Measurements from ENCODE around the gene STAG1.
"Not testable (repeated sequence)": the region's sequence is repeated elsewhere in the genome, so short reads cannot be mapped to it uniquely, and the experiment has no call there.

Gene STAG1

GRCh38 chr3:136698361-136698760, 53.8 kb downstream of the STAG1 start:
- DNase-seq: no peak

- no peak for DNase-seq
Measured at GRCh38 chr3:136696797-136697196, 55.4 kb downstream of the STAG1 start.

- no peak for DNase-seq
Measured at GRCh38 chr3:136694321-136694720, 57.9 kb downstream of the STAG1 start.

- no peak for DNase-seq
Measured at GRCh38 chr3:136690599-136690998, 61.6 kb downstream of the STAG1 start.

- DNase-seq: no peak
Measured at GRCh38 chr3:136685882-136686281, 66.3 kb downstream of the STAG1 start.

- DNase-seq: no peak
Measured at GRCh38 chr3:136682740-136683312, 69.4 kb downstream of the STAG1 start.

GRCh38 chr3:136678981-136679380, 73.2 kb downstream of the STAG1 start:
- DNase-seq: no peak

- no peak for DNase-seq
Measured at GRCh38 chr3:136676009-136676408, 76.2 kb downstream of the STAG1 start.

- DNase-seq: no peak
Measured at GRCh38 chr3:136675150-136675858, 76.9 kb downstream of the STAG1 start.

GRCh38 chr3:136672457-136672856, 79.7 kb downstream of the STAG1 start:
- DNase-seq: no peak

- DNase-seq: no peak
Measured at GRCh38 chr3:136671921-136672320, 80.3 kb downstream of the STAG1 start.

GRCh38 chr3:136670166-136670565, 82.0 kb downstream of the STAG1 start:
- no peak for DNase-seq

- no peak for DNase-seq
Measured at GRCh38 chr3:136667081-136667480, 85.1 kb downstream of the STAG1 start.

GRCh38 chr3:136666301-136666700, 85.9 kb downstream of the STAG1 start:
- not testable (repeated sequence) for DNase-seq

GRCh38 chr3:136664771-136665170, 87.4 kb downstream of the STAG1 start:
- no peak for DNase-seq

GRCh38 chr3:136661282-136661681, 90.9 kb downstream of the STAG1 start:
- DNase-seq: no peak

GRCh38 chr3:136658946-136659682, 93.1 kb downstream of the STAG1 start:
- no peak for DNase-seq

- no peak for DNase-seq
Measured at GRCh38 chr3:136657526-136657925, 94.7 kb downstream of the STAG1 start.

GRCh38 chr3:136653628-136654027, 98.5 kb downstream of the STAG1 start:
- DNase-seq: no peak

- DNase-seq: no peak
Measured at GRCh38 chr3:136651581-136651980, 100.6 kb downstream of the STAG1 start.

- DNase-seq: no peak
Measured at GRCh38 chr3:136650461-136650860, 101.7 kb downstream of the STAG1 start.

- no peak for DNase-seq
Measured at GRCh38 chr3:136645915-136646314, 106.3 kb downstream of the STAG1 start.

GRCh38 chr3:136644212-136644611, 108.0 kb downstream of the STAG1 start:
- no peak for DNase-seq

GRCh38 chr3:136643380-136643779, 108.8 kb downstream of the STAG1 start:
- not testable (repeated sequence) for DNase-seq
